Activated B cell treated with CpG ODN at 0.5 μM for 24 hours (primary cell): Measurements from ENCODE around the gene TFPI2. TPM values are rescaled to one million over a fixed set of nuclear protein-coding genes. Genes with fewer than 3 reads are reported as not detected.
A peak's percentile ranks its signal among the peaks of the same experiment; 100 is the strongest.

Experiments
- ATAC-seq: fragments of 200-7000 bp; cut with Tn5 transposase; one replicate; pipeline ENCODE4 v1.10.0; 2021; ENCODE audit warnings: low read depth, mild to moderate bottlenecking, moderate library complexity
- CTCF ChIA-PET: fragments of 350-600 bp; sonication (Branson Sonifier 250); formaldehyde crosslinking; loops from one replicate; lab custom pipeline; 2021; ENCODE audit warnings: antibody characterized with exemption; lab: Charles Lee
- POLR2A ChIA-PET: fragments of 350-600 bp; sonication (Branson Sonifier 250); formaldehyde crosslinking; loops from one replicate; lab custom pipeline; 2021; ENCODE audit warnings: antibody characterized with exemption; lab: Charles Lee
- DNase-seq: peaks from one replicate; pipeline ENCODE4 v3.0.0; 2022
- H3K27ac Mint-ChIP-seq: one replicate; pipeline ENCODE4 v1.8.0; 2020; ENCODE audit warnings: mixed read lengths
- H3K27me3 Mint-ChIP-seq: one replicate; pipeline ENCODE4 v1.8.0; 2021; ENCODE audit warnings: mixed read lengths
- H3K36me3 Mint-ChIP-seq: one replicate; pipeline ENCODE4 v1.8.0; 2021; ENCODE audit warnings: low read depth, mixed read lengths
- H3K4me1 Mint-ChIP-seq: one replicate; pipeline ENCODE4 v1.8.0; 2021; ENCODE audit warnings: mixed read lengths
- H3K4me3 Mint-ChIP-seq: one replicate; pipeline ENCODE4 v1.8.0; 2020; ENCODE audit warnings: mild to moderate bottlenecking, mixed read lengths
- H3K9me3 Mint-ChIP-seq: one replicate; pipeline ENCODE4 v1.8.0; 2020; ENCODE audit warnings: mixed read lengths
- CTCF ChIP-seq: fragments of 200-600 bp; IDR thresholded peaks from one replicate; pipeline ENCODE4 v1.8.0; 2022; ENCODE audit warnings: antibody characterized with exemption, mild to moderate bottlenecking
- intact Hi-C: fragments of 100-400 bp; cut with micrococcal nuclease; formaldehyde crosslinking; loops from one replicate; pipeline ENCODE4 v1.15.1; 2024
- total RNA-seq: library from RNA; stranded (reverse); gene quantifications from 2 replicates; pipeline ENCODE4 v1.2.3, GENCODE V29; 2022

The TFPI2 gene, protein sequence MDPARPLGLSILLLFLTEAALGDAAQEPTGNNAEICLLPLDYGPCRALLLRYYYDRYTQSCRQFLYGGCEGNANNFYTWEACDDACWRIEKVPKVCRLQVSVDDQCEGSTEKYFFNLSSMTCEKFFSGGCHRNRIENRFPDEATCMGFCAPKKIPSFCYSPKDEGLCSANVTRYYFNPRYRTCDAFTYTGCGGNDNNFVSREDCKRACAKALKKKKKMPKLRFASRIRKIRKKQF
- 0.73 and 1.4 TPM in 2 replicates for total RNA-seq

GRCh38 chr7:93890464-93891068 is at the start of gene TFPI2:
TFPI2 (minus strand) TSS chr7:93890753; CDS start chr7:93890678, 75 bp downstream.
- ChIA-PET CTCF (no interaction called here), POLR2A (no interaction called here)
- Mint-ChIP-seq H3K27ac (no peak within 1 kb of the TSS), H3K4me3 (peak within 1 kb of the TSS; percentile 84), H3K4me1 (peaks cover 11% of the 10 kb centered on the region), H3K9me3 (no peaks in the 10 kb centered on the region), H3K27me3 (peaks cover 46% of the 10 kb centered on the region), H3K36me3 (no peaks in the 10 kb centered on the region)
- peak; percentile 60 for ATAC-seq
- no peak for TF ChIP-seq CTCF
- intact Hi-C loops, result no loop called here
- DNase-seq, result peak; percentile 24

- intact Hi-C loops, result no loop called here
- DNase-seq (no peak), ATAC-seq (no peak)
- H3K27ac Mint-ChIP-seq, result no peak overlapping the region
- ChIA-PET POLR2A (no interaction called here), CTCF (no interaction called here)
- no peaks in the 10 kb centered on the region for H3K36me3 Mint-ChIP-seq
- no peak for TF ChIP-seq CTCF
- peaks cover 2% of the 10 kb centered on the region for H3K27me3 Mint-ChIP-seq
- peaks cover 3% of the 10 kb centered on the region for H3K4me1 Mint-ChIP-seq
- H3K4me3 Mint-ChIP-seq, result no peak overlapping the region
- no peaks in the 10 kb centered on the region for H3K9me3 Mint-ChIP-seq
These were observed 47.7 kb upstream of the TFPI2 start for GRCh38 chr7:93938293-93938692.

DNA sequence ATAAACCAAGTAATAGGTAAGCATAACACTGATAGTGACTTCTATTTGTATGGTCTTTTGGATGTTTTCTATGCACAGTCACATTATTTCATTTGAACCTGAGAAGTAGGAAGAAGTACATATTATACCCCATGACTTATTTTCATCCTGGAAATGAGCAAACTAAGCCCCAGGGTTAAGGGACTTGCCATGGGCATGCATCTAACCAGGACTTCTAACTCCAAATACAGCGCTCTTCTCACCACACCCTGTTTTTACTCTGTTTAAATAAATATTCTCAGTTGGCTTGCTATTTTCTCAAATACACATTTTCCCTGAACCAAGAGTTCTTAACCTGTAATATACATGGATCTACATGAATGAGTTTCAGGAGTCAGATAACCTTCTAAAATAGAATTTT is 47.3 kb upstream of the TFPI2 start:
- intact Hi-C loops, result no loop called here
- ATAC-seq, result no peak
- Mint-ChIP-seq H3K4me1 (no peaks in the 10 kb centered on the region), H3K4me3 (no peak overlapping the region), H3K27me3 (peaks cover 2% of the 10 kb centered on the region), H3K36me3 (no peaks in the 10 kb centered on the region), H3K9me3 (no peaks in the 10 kb centered on the region), H3K27ac (no peak overlapping the region)
- CTCF ChIA-PET, result no interaction called here
- TF ChIP-seq CTCF, result no peak
- no peak for DNase-seq
- POLR2A ChIA-PET, result no interaction called here

GRCh38 chr7:93935102-93935501 is 44.5 kb upstream of the TFPI2 start:
- no peak for DNase-seq
- TF ChIP-seq CTCF, result no peak
- no peaks in the 10 kb centered on the region for H3K4me1 Mint-ChIP-seq
- CTCF ChIA-PET, result no interaction called here
- intact Hi-C loops, result no loop called here
- POLR2A ChIA-PET, result no interaction called here
- H3K27ac Mint-ChIP-seq, result no peak overlapping the region
- ATAC-seq, result no peak
- no peaks in the 10 kb centered on the region for H3K9me3 Mint-ChIP-seq
- no peaks in the 10 kb centered on the region for H3K36me3 Mint-ChIP-seq
- peaks cover 2% of the 10 kb centered on the region for H3K27me3 Mint-ChIP-seq
- no peak overlapping the region for H3K4me3 Mint-ChIP-seq

DNA sequence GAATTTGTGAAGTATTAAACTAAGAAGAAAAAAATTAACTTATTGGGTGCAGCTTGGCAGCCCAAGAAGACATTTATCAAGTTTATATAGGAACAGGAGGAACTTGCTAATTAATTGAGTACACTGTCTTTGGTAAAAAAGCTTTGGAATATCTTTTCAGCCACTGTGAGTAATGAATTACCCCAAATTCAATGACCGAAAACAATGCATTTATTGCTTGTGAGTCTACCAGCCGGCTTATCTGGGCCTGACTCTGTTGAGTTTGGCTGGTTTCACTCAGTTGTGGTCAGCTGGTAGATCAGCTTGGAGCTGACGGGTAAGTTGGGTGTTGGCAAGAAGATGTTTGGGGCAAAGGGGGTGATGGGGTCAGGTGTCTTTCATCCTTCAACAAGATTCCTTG is 42.6 kb upstream of the TFPI2 start:
- Mint-ChIP-seq H3K4me1 (no peaks in the 10 kb centered on the region), H3K27me3 (peaks cover 2% of the 10 kb centered on the region), H3K4me3 (no peak overlapping the region), H3K9me3 (no peaks in the 10 kb centered on the region), H3K36me3 (no peaks in the 10 kb centered on the region), H3K27ac (no peak overlapping the region)
- ChIA-PET POLR2A (no interaction called here), CTCF (no interaction called here)
- no peak for TF ChIP-seq CTCF
- intact Hi-C loops, result no loop called here
- no peak for DNase-seq
- no peak for ATAC-seq
